ENCODE data around the gene ZNF268.

DNA sequence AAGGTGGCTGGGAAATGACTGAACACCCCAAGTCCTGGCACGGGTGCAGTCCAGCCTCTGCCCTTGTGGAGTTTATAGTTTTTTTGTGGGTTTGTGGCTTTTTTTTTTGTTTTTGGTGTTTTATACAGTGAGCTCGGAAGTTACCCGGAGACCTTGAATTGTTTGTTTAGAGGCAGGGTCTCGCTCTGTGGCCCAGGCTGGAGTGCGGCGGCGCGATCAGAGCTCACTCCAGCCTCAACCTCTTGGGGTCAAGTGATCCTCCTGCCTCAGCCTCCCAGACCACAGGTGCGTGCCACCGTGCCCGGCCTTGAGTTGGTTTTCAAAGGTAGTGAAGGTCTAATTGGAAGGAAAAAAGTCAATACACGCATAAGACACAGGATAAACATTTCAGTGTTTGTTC, 55.3 kb downstream of the ZNF268 start:
- TF ChIP-seq, protein P1, sequence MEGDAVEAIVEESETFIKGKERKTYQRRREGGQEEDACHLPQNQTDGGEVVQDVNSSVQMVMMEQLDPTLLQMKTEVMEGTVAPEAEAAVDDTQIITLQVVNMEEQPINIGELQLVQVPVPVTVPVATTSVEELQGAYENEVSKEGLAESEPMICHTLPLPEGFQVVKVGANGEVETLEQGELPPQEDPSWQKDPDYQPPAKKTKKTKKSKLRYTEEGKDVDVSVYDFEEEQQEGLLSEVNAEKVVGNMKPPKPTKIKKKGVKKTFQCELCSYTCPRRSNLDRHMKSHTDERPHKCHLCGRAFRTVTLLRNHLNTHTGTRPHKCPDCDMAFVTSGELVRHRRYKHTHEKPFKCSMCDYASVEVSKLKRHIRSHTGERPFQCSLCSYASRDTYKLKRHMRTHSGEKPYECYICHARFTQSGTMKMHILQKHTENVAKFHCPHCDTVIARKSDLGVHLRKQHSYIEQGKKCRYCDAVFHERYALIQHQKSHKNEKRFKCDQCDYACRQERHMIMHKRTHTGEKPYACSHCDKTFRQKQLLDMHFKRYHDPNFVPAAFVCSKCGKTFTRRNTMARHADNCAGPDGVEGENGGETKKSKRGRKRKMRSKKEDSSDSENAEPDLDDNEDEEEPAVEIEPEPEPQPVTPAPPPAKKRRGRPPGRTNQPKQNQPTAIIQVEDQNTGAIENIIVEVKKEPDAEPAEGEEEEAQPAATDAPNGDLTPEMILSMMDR (IDR thresholded peaks at IDR 0.05; ENCODE audit: poor library complexity): no peak
- no peak for TF ChIP-seq EZH2 (IDR thresholded peaks at IDR 0.05; ENCODE audit: borderline replicate concordance)
- TF ChIP-seq EZH2phosphoT487 (IDR thresholded peaks at IDR 0.05; ENCODE audit: low read depth, severe bottlenecking, unreplicated experiment): no peak
